ENCODE results near the gene GPR89B. TPM values are rescaled to one million over a fixed set of nuclear protein-coding genes. Genes with fewer than 3 reads are reported as not detected.
A peak's percentile ranks its signal among the peaks of the same experiment; 100 is the strongest.
"Not testable (repeated sequence)": the region's sequence is repeated elsewhere in the genome, so short reads cannot be mapped to it uniquely, and the experiment has no call there.

The GPR89B gene
- total RNA-seq, 1 donor from 2014 or later: 13.0 TPM

DNA sequence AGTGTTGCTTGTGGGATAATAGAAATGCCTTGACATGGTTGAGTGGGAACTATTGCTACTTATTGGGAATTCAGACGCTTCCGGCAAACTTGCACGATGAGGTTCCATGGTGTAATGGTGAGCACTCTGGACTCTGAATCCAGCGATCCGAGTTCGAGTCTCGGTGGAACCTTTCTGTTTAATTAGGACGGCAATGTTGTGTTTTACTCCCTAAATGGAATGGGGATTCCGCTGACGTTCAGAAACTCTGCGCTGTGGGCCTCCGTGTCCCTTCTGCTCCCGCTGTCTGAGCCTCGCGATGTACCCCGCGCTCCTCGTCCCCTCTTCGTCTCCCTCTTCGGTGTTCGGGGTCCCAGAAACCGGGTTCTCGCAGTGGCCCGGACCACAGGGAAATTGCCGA, 104.5 kb downstream of the GPR89B start:
- not testable (repeated sequence) for DNase-seq (ENCODE audit: low spot score)

DNA sequence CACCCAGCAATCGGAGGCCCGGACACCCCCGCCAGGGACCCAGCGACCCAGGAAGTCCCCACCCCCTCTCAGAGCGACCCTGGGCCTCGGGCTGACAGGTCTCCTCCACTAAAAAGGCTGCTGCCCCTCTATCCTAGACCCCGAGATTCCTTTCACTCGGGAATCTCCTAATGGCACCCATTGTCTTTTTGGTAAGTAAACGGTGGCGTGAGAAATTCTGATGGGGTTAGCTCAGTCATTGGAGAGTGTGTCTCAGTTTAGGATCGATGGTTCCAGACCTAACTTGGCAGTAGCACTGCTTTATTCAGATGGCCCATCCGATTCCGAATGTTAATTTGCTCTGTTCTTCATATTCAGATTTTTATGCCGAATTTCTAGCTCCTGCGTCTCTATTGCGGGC, 104.9 kb downstream of the GPR89B start:
- not testable (repeated sequence) for DNase-seq (ENCODE audit: low spot score)

DNA sequence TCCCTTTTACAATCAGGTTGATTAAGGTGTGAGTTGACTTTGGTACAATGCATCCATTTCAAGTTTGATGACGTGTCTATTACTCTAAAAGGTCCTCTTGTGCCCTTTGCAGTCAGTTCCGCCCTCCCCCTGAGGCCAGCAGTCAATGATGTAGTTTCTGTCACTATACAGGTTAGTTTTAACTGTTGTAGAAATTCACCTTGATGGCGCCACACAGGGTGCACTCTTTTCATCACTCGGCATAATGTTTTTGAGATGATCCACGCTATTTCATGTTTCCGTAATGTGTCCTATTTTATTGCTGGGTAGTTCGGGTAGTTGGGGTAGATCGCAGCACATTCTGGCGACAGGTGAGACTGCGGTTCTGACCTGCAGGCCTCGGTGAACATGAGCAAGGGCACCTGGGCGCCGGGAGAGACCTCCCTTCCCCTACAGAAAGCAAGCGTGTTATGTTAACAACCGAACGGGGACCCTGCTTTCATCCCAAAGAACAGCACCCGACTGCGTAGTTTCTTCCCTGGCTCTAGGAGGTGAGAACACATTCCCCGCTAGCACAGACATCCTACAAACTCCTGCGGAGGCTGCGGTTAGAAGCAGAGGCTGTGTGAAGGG, 109.7 kb downstream of the GPR89B start:
- not testable (repeated sequence) for DNase-seq (ENCODE audit: low spot score)

DNA sequence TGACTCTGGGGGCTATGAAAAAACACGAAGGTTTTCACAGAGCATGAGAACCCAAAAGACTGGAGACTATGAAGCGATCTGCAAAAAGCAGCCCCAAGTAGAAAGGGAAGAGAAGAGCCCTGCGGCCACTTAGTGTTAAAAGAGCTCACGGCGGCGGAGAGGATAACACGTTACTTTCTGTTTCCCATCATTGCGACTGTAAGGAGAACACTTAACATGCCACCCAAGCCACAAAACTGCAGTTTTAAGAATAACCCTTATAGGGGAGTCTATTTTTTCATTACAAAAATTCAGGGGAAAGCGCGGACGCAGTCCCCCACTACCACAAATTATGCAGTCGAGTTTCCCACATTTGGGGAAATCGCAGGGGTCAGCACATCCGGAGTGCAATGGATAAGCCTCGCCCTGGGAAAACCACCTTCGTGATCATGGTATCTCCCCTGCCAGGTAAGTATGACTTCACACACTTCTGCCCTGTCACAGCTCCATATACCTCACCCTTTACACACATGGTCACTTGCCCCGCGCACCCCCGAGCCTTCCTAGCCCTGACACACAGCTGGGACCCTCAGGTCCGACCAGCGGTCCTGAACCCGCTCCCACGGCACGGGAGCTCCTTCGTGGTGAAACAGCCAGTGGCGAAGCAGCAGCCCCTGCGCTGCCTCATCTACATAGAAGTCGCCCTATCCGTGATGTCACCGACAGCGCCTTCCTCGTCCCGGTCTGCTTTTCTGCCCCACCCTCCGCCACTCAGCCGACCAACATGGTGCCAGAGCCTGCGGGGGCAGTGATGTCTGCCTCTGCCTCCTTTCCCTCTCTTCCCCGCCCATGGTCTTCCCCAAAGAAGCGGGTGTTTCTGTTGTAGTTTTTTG, 110.5 kb downstream of the GPR89B start:
- peak; percentile 73 for DNase-seq (ENCODE audit: low spot score)

Other genes with a start within 250 kb of the GPR89B start
- gene GJA5, start 167.8 kb upstream of the GPR89B start, total RNA-seq: 5.0 TPM
- gene GJA8, start 25.6 kb upstream of the GPR89B start, total RNA-seq: not detected
- gene NBPF11, start 223.9 kb downstream of the GPR89B start, total RNA-seq: 23.4 TPM

Data from ureter (tissue), 1 donor.